Stimulated activated CD8-positive, alpha-beta memory T cell treated with anti-CD3 and anti-CD28 coated beads, Interleukin-7, amount 100 ng/mL, for 48 hours (primary cell): ENCODE results near the gene MYOF.

Experiments used
- DNase-seq, 2 donors: peaks; one replicate each; pipeline ENCODE4 v3.0.0-alpha.2; 2020; ENCODE audit warnings: low read depth in 1 of 2; ENCODE audit errors: extremely low read depth in 1 of 2

Gene MYOF

GRCh38 chr10:93266858-93267257 lies 215.3 kb downstream of the MYOF start:
- DNase-seq = no peak

GRCh38 chr10:93261961-93262610 lies 220.0 kb downstream of the MYOF start:
- DNase-seq = no peak

- DNase-seq = no peak
Measured at GRCh38 chr10:93261089-93261488, 221.0 kb downstream of the MYOF start.

GRCh38 chr10:93259126-93259525 lies 223.0 kb downstream of the MYOF start:
- DNase-seq = no peak
